ENCODE data around the gene GPC6.

DNA sequence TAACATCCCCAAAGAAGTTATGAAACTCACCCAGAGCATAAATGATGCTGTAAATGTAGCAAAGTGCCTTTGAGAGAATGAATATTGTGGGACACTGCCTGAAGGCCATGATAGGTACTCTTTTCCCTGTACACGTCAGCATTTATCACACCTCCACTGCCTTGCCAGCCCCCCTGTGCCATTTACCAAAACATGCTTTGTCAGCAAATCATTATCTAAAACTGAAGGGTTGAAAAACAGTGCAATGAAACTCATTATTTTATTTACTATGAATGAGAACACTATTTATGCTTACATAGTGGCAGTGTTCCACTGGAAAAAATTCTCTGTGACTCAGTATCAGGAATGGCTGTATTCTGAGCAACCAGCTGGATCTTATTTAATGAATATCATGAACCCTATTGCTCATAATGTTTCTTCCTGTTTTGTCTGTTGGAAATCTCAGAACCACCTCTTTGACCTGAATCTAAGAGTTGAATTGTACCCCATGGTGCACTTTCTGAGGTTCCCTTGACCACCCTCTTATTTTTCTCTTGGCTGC is 688.7 kb downstream of the GPC6 start:
- TF ChIP-seq, protein P1, sequence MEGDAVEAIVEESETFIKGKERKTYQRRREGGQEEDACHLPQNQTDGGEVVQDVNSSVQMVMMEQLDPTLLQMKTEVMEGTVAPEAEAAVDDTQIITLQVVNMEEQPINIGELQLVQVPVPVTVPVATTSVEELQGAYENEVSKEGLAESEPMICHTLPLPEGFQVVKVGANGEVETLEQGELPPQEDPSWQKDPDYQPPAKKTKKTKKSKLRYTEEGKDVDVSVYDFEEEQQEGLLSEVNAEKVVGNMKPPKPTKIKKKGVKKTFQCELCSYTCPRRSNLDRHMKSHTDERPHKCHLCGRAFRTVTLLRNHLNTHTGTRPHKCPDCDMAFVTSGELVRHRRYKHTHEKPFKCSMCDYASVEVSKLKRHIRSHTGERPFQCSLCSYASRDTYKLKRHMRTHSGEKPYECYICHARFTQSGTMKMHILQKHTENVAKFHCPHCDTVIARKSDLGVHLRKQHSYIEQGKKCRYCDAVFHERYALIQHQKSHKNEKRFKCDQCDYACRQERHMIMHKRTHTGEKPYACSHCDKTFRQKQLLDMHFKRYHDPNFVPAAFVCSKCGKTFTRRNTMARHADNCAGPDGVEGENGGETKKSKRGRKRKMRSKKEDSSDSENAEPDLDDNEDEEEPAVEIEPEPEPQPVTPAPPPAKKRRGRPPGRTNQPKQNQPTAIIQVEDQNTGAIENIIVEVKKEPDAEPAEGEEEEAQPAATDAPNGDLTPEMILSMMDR (IDR thresholded peaks at IDR 0.05) = no peak
- no peak for TF ChIP-seq POLR2A (IDR thresholded peaks at IDR 0.05)
- TF ChIP-seq POLR2AphosphoS5 (IDR thresholded peaks at IDR 0.05) = no peak
